Panc1 (cell line): ENCODE results near the gene MACROD2.

Experiments
- POLR2AphosphoS5 ChIP-seq: IDR thresholded peaks from 2 replicates; pipeline ENCODE4 v1.6.1; 2012; ENCODE audit warnings: mild to moderate bottlenecking, low read depth, low read length, moderate library complexity
- TF ChIP-seq, protein P1 (sequence below): fragments of 450-650 bp; IDR thresholded peaks from 2 replicates; pipeline ENCODE4 v1.5.1; 2017; ENCODE audit warnings: mild to moderate bottlenecking

DNA sequence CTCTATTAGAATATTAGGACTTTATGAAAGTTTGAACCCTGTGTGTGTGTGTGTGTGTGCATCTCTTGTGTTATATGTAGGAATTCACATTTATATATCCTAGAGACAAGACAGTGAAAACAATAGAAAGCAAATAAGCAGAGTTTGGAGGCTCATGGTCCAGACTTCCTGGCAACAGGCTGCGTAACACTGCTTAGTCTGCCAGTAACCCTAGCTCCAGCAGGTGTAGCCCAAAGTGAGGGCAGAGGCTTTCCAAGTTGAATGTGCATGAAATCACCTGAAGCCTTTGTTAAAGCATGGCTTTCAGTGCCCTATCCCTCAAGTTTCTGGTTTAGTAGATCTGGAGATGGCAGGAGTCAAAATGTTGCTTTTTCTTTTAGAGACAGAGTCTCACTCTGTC, 2008.0 kb downstream of the MACROD2 start:
- TF ChIP-seq, protein P1, sequence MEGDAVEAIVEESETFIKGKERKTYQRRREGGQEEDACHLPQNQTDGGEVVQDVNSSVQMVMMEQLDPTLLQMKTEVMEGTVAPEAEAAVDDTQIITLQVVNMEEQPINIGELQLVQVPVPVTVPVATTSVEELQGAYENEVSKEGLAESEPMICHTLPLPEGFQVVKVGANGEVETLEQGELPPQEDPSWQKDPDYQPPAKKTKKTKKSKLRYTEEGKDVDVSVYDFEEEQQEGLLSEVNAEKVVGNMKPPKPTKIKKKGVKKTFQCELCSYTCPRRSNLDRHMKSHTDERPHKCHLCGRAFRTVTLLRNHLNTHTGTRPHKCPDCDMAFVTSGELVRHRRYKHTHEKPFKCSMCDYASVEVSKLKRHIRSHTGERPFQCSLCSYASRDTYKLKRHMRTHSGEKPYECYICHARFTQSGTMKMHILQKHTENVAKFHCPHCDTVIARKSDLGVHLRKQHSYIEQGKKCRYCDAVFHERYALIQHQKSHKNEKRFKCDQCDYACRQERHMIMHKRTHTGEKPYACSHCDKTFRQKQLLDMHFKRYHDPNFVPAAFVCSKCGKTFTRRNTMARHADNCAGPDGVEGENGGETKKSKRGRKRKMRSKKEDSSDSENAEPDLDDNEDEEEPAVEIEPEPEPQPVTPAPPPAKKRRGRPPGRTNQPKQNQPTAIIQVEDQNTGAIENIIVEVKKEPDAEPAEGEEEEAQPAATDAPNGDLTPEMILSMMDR: no peak
- no peak for TF ChIP-seq POLR2AphosphoS5
